Measurements from ENCODE around the gene POLDIP2. TPM values are rescaled to one million over a fixed set of nuclear protein-coding genes. Genes with fewer than 3 reads are reported as not detected.

Gene POLDIP2
- total and polyA plus RNA-seq, 2 donors (not counting 1 experiment from before 2014, with no cell fraction given), result 30.2 to 35.7 TPM

DNA sequence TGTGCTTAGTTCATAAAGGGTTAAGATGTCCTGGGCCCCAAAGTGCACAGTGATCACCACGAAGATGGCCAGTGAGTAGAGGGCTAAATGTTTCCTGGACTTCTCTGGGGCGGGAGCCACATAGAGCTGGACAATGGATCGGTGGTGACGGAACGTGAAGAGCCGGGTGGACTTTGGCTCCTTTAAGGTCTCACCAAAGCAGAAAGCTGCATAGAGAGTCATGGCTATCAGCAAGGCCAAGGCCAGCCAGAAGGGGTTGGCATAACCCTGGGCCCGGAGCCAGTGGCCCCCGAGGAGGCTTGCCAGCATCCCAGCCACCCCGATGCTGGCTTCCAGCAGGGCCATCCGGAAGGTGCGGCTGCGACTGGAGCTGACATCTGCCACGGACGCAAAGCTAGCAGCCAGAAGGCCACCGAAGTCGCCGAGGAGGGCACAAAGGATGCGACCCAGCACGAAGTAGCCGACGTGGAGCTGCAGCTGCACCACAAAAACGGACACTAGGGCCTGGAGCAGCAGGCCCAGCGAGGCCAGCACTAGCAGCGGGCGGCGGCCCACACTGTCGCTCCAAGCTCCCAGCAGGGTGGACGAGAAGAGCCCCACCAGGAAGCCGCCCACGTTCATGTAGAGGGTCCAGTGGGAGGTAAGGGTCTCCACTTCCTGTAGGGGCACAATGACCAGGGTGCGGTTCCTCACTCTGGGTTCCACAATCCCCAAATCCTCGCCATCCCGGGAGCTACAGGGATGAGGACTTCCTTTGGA is 47.7 kb upstream of the POLDIP2 start:
- TF ChIP-seq CTCF (IDR thresholded peaks at IDR 0.05), result no peak
- Histone ChIP-seq H3K9me3 (ENCODE audit: control extremely low read depth in 1 of 3, control insufficient read depth in 2 of 3, insufficient read depth in 1 of 3, low read length in 2 of 3) (peaks cover 0 to 4% (median 0%) of the 10 kb centered on the region in 3 donors), H3K9ac (ENCODE audit: low read length) (peak overlapping the region; percentile 76), H3K4me1 (ENCODE audit: control insufficient read depth in 2 of 2, insufficient read depth in 2 of 2, low read length in 2 of 2) (peaks cover 8 to 12% of the 10 kb centered on the region in 2 donors), H3K79me2 (ENCODE audit: control insufficient read depth, insufficient read depth, low read length) (no peaks in the 10 kb centered on the region), H3K4me2 (replicated peaks; ENCODE audit: low read depth, low read length, poor library complexity, severe bottlenecking) (peak overlapping the region; percentile 97), H3K36me3 (replicated peaks in 1 of 2; ENCODE audit: control extremely low read depth in 1 of 2, control insufficient read depth in 1 of 2, extremely low read depth in 1 of 2, insufficient read depth in 2 of 2, low read length in 1 of 2) (no peaks in the 10 kb centered on the region), H3K27me3 (replicated peaks in 1 of 4; ENCODE audit: control extremely low read depth in 1 of 4, control insufficient read depth in 3 of 4, insufficient read depth in 4 of 4, low read length in 3 of 4) (no peaks in the 10 kb centered on the region), H4K20me1 (ENCODE audit: control insufficient read depth, insufficient read depth, low read length, poor library complexity, severe bottlenecking) (no peaks in the 10 kb centered on the region), H3K27ac (ENCODE audit: low read length in 2 of 2) (no peak overlapping the region), H2AFZ (ENCODE audit: insufficient read depth, low read depth, low read length, poor library complexity, severe bottlenecking) (peak overlapping the region; percentile 90), H3K4me3 (ENCODE audit: control extremely low read depth in 1 of 5, extremely low read depth in 1 of 5, insufficient read depth in 1 of 5, low read depth in 2 of 5, low read length in 4 of 5) (peak overlapping the region in 4 of 5 experiments; percentile 58 to 91 (median 75))
- WGBS (ENCODE audit: insufficient coverage), result 96% methylated on average over 27 of the region's 33 CpGs
- POLR2A ChIA-PET, result no interaction called here
- Mint-ChIP-seq H3K27me3 (peaks cover 7% of the 10 kb centered on the region), H3K27ac (no peak overlapping the region), H3K4me1 (peaks cover 10% of the 10 kb centered on the region), H3K4me3 (peak overlapping the region; percentile 90), H3K9me3 (ENCODE audit: insufficient read depth) (no peaks in the 10 kb centered on the region)
- ATAC-seq (ENCODE audit: low read depth) (no peak), DNase-seq (no peak)
- CTCF ChIA-PET, result interaction anchor here (1.5 kb wide), 1 partner anchor 11 kb away, joined by 11 read pairs; no protein-coding TSS in a partner anchor
- intact Hi-C loops (cut with micrococcal nuclease), result loop anchor here (5.0 kb wide), 1 partner anchor 33 kb away; the partner anchor contains the start of genes SARM1 and VTN

DNA sequence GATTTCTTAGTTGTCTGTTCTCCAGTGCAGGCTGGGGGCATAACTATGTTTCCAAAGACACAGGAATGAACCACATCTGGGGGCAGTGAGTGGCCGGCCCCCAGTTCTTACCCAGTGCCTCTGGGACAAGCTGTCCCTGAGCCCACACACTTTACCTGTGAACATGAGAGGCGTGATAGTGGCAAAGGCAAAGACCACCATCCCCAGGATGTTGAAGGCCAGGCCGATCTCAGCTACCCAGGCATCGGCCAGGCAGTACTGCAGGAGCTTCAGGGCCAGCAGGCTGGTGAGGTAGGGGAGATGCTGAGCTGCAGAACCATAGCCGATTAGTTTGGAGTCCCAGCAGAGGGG is 47.1 kb upstream of the POLDIP2 start:
- intact Hi-C loops (cut with micrococcal nuclease), result no loop called here
- Histone ChIP-seq H3K9ac (ENCODE audit: low read length) (no peak overlapping the region), H3K27me3 (replicated peaks in 1 of 4; ENCODE audit: control extremely low read depth in 1 of 4, control insufficient read depth in 3 of 4, insufficient read depth in 4 of 4, low read length in 3 of 4) (no peaks in the 10 kb centered on the region), H3K4me1 (ENCODE audit: control insufficient read depth in 2 of 2, insufficient read depth in 2 of 2, low read length in 2 of 2) (peaks cover 8 to 12% of the 10 kb centered on the region in 2 donors), H2AFZ (ENCODE audit: insufficient read depth, low read depth, low read length, poor library complexity, severe bottlenecking) (no peak overlapping the region), H4K20me1 (ENCODE audit: control insufficient read depth, insufficient read depth, low read length, poor library complexity, severe bottlenecking) (no peaks in the 10 kb centered on the region), H3K79me2 (ENCODE audit: control insufficient read depth, insufficient read depth, low read length) (no peaks in the 10 kb centered on the region), H3K36me3 (replicated peaks in 1 of 2; ENCODE audit: control extremely low read depth in 1 of 2, control insufficient read depth in 1 of 2, extremely low read depth in 1 of 2, insufficient read depth in 2 of 2, low read length in 1 of 2) (no peaks in the 10 kb centered on the region), H3K4me3 (ENCODE audit: control extremely low read depth in 1 of 5, extremely low read depth in 1 of 5, insufficient read depth in 1 of 5, low read depth in 2 of 5, low read length in 4 of 5) (no peak overlapping the region), H3K27ac (ENCODE audit: low read length in 2 of 2) (no peak overlapping the region), H3K4me2 (replicated peaks; ENCODE audit: low read depth, low read length, poor library complexity, severe bottlenecking) (no peak overlapping the region), H3K9me3 (ENCODE audit: control extremely low read depth in 1 of 3, control insufficient read depth in 2 of 3, insufficient read depth in 1 of 3, low read length in 2 of 3) (peaks cover 0 to 4% (median 0%) of the 10 kb centered on the region in 3 donors)
- Mint-ChIP-seq H3K4me1 (peaks cover 10% of the 10 kb centered on the region), H3K27ac (no peak overlapping the region), H3K9me3 (ENCODE audit: insufficient read depth) (no peaks in the 10 kb centered on the region), H3K27me3 (peaks cover 7% of the 10 kb centered on the region), H3K4me3 (peak overlapping the region; percentile 56)
- CTCF ChIA-PET, result interaction anchor here (1.5 kb wide), 1 partner anchor 12 kb away, joined by 11 read pairs; no protein-coding TSS in a partner anchor
- TF ChIP-seq EZH2 (IDR thresholded peaks at IDR 0.05; ENCODE audit: borderline replicate concordance, insufficient read depth, low read depth, low read length, poor library complexity, severe bottlenecking) (no peak), CTCF (IDR thresholded peaks at IDR 0.05) (no peak)
- no peak for ATAC-seq (ENCODE audit: low read depth)
- POLR2A ChIA-PET, result no interaction called here
- DNase-seq, result no peak
- 96% methylated on average over 5 of the region's 5 CpGs for WGBS (ENCODE audit: insufficient coverage)
